Liver (tissue), 9 donors: ENCODE measurements around the gene PSMB7. TPM values are rescaled to one million over a fixed set of nuclear protein-coding genes. Genes with fewer than 3 reads are reported as not detected.

Experiments used
- DNase-seq: peaks from one replicate; pipeline ENCODE4 v3.0.0-alpha.2; 2017; ENCODE audit warnings: low spot score
- H3K27ac ChIP-seq, 2 donors: one replicate each; pipeline ENCODE4 v1.7.0; 2013; ENCODE audit warnings: inconsistent platforms in 2 of 2, low read length in 2 of 2, control low read depth in 1 of 2, low read depth in 1 of 2, mild to moderate bottlenecking in 1 of 2
- H3K27me3 ChIP-seq, 4 donors: one replicate each; pipeline versions ENCODE4 v1.6.1 to v1.7.0; 2013; ENCODE audit warnings: low read length in 3 of 4, inconsistent platforms in 1 of 4, mild to moderate bottlenecking in 1 of 4, moderate library complexity in 1 of 4; ENCODE audit not compliant: control insufficient read depth in 4 of 4, insufficient read depth in 4 of 4
- H3K36me3 ChIP-seq, 4 donors: one replicate each; pipeline versions ENCODE4 v1.6.1 to v1.7.0; 2013; ENCODE audit warnings: low read length in 3 of 4, mild to moderate bottlenecking in 3 of 4, low read depth in 1 of 4, moderate library complexity in 1 of 4; ENCODE audit not compliant: control insufficient read depth in 4 of 4, insufficient read depth in 3 of 4
- H3K4me1 ChIP-seq, 4 donors: one replicate each; pipeline versions ENCODE4 v1.6.1 to v1.7.0; 2013; ENCODE audit warnings: low read length in 3 of 4, mild to moderate bottlenecking in 3 of 4, moderate library complexity in 1 of 4; ENCODE audit not compliant: control insufficient read depth in 4 of 4, insufficient read depth in 4 of 4
- H3K4me3 ChIP-seq, 3 donors: one replicate each; pipeline versions ENCODE4 v1.6.1 to v1.7.0; 2013; ENCODE audit warnings: low read length in 3 of 3, control low read depth in 1 of 3, low read depth in 1 of 3, mild to moderate bottlenecking in 1 of 3
- H3K9ac ChIP-seq, 2 donors: one replicate each; pipeline ENCODE4 v1.7.0; 2013; ENCODE audit warnings: low read length in 2 of 2, mild to moderate bottlenecking in 2 of 2, moderate library complexity in 2 of 2, control low read depth in 1 of 2, low read depth in 1 of 2
- H3K9me3 ChIP-seq, 4 donors: one replicate each; pipeline versions ENCODE4 v1.6.1 to v1.7.0; 2013; ENCODE audit warnings: low read length in 3 of 4; ENCODE audit not compliant: control insufficient read depth in 4 of 4
- FOXA1 ChIP-seq: IDR thresholded peaks from 2 replicates; pipeline ENCODE4 v1.6.1; 2016; ENCODE audit warnings: antibody characterized with exemption
- FOXA2 ChIP-seq: IDR thresholded peaks from 2 replicates; pipeline ENCODE4 v1.6.1; 2016; ENCODE audit warnings: antibody characterized with exemption
- GABPA ChIP-seq, 2 donors: IDR thresholded peaks in 1 of 2; conservative IDR thresholded peaks in 1 of 2; 2 replicates each; pipeline ENCODE4 v1.6.1; 2016; ENCODE audit warnings: antibody characterized with exemption in 2 of 2, mild to moderate bottlenecking in 1 of 2, moderate library complexity in 1 of 2
- JUND ChIP-seq, 2 donors: IDR thresholded peaks; 2 replicates each; pipeline ENCODE4 v1.6.1; 2016; ENCODE audit warnings: antibody characterized with exemption in 2 of 2
- RXRA ChIP-seq, 2 donors: IDR thresholded peaks; 2 replicates each; pipeline ENCODE4 v1.6.1; 2017 to 2018; ENCODE audit warnings: antibody characterized with exemption in 2 of 2, mild to moderate bottlenecking in 1 of 2
- SP1 ChIP-seq: IDR thresholded peaks from 2 replicates; pipeline ENCODE4 v1.6.1; 2018; ENCODE audit warnings: antibody characterized with exemption, mild to moderate bottlenecking
- TAF1 ChIP-seq: conservative IDR thresholded peaks from 2 replicates; pipeline ENCODE4 v1.6.1; 2016; ENCODE audit warnings: antibody characterized with exemption, mild to moderate bottlenecking
- YY1 ChIP-seq: IDR thresholded peaks from 2 replicates; pipeline ENCODE4 v1.6.1; 2016; ENCODE audit warnings: antibody characterized with exemption, mild to moderate bottlenecking
- WGBS: extraction: QIAGEN DNeasy Blood & Tissue Kit; methylation state at CpG from one replicate; pipeline ENCODE4 v1.1.7; 2013; 5-methylcytosine and 5-hydroxymethylcytosine counted together
- polyA plus RNA-seq, 2 donors: library from polyadenylated mRNA; stranded (reverse) in 1 of 2; unstranded in 1 of 2; fragments of 200-250 nt in 1 of 2; fragments of >200 nt in 1 of 2; fragmentation: Nextera tagmentation in 1 of 2; extraction: Ambion mirVana in 1 of 2; gene quantifications; one replicate each; pipeline versions ENCODE4 v1.2.1 to v1.2.3, GENCODE V29; 2013 to 2015
- total RNA-seq, 2 donors: library from RNA; depleted of rRNA; stranded (reverse); fragments of >200 nt; gene quantifications; one replicate each; pipeline ENCODE4 v1.2.3, GENCODE V29; 2014
- TF ChIP-seq, protein P1 (sequence below): IDR thresholded peaks from 2 replicates; pipeline ENCODE4 v1.6.1; 2016; ENCODE audit warnings: antibody characterized with exemption
- TF ChIP-seq, protein P2 (sequence below): IDR thresholded peaks from 2 replicates; pipeline ENCODE4 v1.6.1; 2016; ENCODE audit warnings: antibody characterized with exemption
- TF ChIP-seq, protein P3 (sequence below): IDR thresholded peaks from 2 replicates; pipeline ENCODE4 v1.6.1; 2016; ENCODE audit warnings: antibody characterized with exemption, mild to moderate bottlenecking
- TF ChIP-seq, protein P4 (sequence below): fragments of 150-350 bp; IDR thresholded peaks from 2 replicates; pipeline ENCODE4 v1.5.1; 2017; ENCODE audit warnings: improper control_type of control experiment, low read depth, low read length; ENCODE audit not compliant: missing input control
- TF ChIP-seq, protein P5 (sequence below): IDR thresholded peaks from 2 replicates; pipeline ENCODE4 v1.6.1; 2016; ENCODE audit warnings: antibody characterized with exemption
- donor health status: healthy.
- donor health status: healthy.
- donor health status: healthy.
- donor health status: healthy.
- donor health status: healthy.

PSMB7 gene
- total and polyA plus RNA-seq, 4 donors = 90.9 to 183 (median 134) TPM

DNA sequence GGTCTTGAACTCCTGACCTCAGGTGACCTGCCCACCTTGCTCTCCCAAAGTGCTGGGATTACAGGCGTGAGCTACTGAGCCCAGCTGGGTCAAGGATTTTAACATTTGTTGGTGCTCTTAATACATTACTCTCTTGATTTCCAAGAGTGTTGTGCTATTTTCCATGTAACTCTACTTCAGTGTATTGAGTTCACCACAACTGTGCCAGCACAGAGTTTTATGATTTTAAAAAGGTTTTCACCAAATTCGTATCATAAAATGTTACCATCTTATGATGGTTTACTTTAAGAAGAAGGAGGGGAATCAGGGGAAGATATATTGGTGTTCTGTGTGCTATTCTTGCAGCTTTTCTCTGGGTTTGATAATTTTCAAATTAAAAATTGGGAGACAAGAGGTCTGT, 28.4 kb upstream of the PSMB7 start:
- Histone ChIP-seq H3K4me1 (no peaks in the 10 kb centered on the region), H3K27ac (no peak overlapping the region), H3K4me3 (no peak overlapping the region), H3K9me3 (no peaks in the 10 kb centered on the region), H3K36me3 (no peaks in the 10 kb centered on the region), H3K27me3 (no peaks in the 10 kb centered on the region), H3K9ac (no peak overlapping the region)
- TF ChIP-seq JUND (IDR thresholded peaks at IDR 0.05) (no peak), FOXA1 (no peak), SP1 (no peak)
- TF ChIP-seq, protein P1, sequence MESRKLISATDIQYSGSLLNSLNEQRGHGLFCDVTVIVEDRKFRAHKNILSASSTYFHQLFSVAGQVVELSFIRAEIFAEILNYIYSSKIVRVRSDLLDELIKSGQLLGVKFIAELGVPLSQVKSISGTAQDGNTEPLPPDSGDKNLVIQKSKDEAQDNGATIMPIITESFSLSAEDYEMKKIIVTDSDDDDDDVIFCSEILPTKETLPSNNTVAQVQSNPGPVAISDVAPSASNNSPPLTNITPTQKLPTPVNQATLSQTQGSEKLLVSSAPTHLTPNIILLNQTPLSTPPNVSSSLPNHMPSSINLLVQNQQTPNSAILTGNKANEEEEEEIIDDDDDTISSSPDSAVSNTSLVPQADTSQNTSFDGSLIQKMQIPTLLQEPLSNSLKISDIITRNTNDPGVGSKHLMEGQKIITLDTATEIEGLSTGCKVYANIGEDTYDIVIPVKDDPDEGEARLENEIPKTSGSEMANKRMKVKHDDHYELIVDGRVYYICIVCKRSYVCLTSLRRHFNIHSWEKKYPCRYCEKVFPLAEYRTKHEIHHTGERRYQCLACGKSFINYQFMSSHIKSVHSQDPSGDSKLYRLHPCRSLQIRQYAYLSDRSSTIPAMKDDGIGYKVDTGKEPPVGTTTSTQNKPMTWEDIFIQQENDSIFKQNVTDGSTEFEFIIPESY = no peak
- TF ChIP-seq, protein P2, sequence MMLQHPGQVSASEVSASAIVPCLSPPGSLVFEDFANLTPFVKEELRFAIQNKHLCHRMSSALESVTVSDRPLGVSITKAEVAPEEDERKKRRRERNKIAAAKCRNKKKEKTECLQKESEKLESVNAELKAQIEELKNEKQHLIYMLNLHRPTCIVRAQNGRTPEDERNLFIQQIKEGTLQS = no peak
- TF ChIP-seq, protein P3, sequence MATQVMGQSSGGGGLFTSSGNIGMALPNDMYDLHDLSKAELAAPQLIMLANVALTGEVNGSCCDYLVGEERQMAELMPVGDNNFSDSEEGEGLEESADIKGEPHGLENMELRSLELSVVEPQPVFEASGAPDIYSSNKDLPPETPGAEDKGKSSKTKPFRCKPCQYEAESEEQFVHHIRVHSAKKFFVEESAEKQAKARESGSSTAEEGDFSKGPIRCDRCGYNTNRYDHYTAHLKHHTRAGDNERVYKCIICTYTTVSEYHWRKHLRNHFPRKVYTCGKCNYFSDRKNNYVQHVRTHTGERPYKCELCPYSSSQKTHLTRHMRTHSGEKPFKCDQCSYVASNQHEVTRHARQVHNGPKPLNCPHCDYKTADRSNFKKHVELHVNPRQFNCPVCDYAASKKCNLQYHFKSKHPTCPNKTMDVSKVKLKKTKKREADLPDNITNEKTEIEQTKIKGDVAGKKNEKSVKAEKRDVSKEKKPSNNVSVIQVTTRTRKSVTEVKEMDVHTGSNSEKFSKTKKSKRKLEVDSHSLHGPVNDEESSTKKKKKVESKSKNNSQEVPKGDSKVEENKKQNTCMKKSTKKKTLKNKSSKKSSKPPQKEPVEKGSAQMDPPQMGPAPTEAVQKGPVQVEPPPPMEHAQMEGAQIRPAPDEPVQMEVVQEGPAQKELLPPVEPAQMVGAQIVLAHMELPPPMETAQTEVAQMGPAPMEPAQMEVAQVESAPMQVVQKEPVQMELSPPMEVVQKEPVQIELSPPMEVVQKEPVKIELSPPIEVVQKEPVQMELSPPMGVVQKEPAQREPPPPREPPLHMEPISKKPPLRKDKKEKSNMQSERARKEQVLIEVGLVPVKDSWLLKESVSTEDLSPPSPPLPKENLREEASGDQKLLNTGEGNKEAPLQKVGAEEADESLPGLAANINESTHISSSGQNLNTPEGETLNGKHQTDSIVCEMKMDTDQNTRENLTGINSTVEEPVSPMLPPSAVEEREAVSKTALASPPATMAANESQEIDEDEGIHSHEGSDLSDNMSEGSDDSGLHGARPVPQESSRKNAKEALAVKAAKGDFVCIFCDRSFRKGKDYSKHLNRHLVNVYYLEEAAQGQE = no peak
- WGBS = 87% methylated on average over 2 of the region's 2 CpGs
- DNase-seq = no peak

DNA sequence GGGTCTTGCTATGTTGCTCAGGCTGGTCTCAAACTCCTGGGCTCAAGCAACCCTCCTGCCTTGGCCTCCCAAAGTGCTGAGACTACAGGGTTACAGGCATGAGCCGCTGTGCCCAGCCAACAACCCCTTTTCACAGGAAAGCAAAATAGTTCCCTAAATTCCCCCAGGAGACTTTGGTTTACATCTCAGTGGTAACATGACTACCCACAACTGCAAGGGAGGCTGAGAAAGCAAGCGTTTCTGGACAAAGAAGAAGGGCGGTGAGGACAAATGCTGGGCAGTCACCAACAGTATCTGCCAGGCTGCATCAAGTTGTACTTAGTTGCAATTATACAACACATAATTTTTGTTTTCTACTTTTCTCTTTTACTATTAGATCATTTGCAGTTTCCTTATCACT, 27.6 kb upstream of the PSMB7 start:
- DNase-seq = no peak
- 81% methylated on average over 3 of the region's 3 CpGs for WGBS

More for the DNA sequence above, 27.6 kb upstream of the PSMB7 start:
- no peak overlapping the region for H3K27ac ChIP-seq
- TF ChIP-seq, protein P2 = no peak
- TF ChIP-seq GABPA (IDR thresholded peaks at IDR 0.05 in 1 of 2, conservative IDR thresholded peaks at IDR 0.05 in 1 of 2) (no peak), TAF1 (no peak), FOXA2 (no peak), RXRA (IDR thresholded peaks at IDR 0.05) (no peak), YY1 (no peak)
- TF ChIP-seq, protein P4, sequence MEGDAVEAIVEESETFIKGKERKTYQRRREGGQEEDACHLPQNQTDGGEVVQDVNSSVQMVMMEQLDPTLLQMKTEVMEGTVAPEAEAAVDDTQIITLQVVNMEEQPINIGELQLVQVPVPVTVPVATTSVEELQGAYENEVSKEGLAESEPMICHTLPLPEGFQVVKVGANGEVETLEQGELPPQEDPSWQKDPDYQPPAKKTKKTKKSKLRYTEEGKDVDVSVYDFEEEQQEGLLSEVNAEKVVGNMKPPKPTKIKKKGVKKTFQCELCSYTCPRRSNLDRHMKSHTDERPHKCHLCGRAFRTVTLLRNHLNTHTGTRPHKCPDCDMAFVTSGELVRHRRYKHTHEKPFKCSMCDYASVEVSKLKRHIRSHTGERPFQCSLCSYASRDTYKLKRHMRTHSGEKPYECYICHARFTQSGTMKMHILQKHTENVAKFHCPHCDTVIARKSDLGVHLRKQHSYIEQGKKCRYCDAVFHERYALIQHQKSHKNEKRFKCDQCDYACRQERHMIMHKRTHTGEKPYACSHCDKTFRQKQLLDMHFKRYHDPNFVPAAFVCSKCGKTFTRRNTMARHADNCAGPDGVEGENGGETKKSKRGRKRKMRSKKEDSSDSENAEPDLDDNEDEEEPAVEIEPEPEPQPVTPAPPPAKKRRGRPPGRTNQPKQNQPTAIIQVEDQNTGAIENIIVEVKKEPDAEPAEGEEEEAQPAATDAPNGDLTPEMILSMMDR = no peak
- TF ChIP-seq, protein P5, sequence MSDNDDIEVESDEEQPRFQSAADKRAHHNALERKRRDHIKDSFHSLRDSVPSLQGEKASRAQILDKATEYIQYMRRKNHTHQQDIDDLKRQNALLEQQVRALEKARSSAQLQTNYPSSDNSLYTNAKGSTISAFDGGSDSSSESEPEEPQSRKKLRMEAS = no peak
- TF ChIP-seq, protein P3 = no peak
- TF ChIP-seq, protein P1 = no peak
- H3K4me1 ChIP-seq = no peaks in the 10 kb centered on the region
- no peak overlapping the region for H3K4me3 ChIP-seq
- no peaks in the 10 kb centered on the region for H3K36me3 ChIP-seq
- no peaks in the 10 kb centered on the region for H3K9me3 ChIP-seq
- no peak overlapping the region for H3K9ac ChIP-seq
- no peaks in the 10 kb centered on the region for H3K27me3 ChIP-seq
